Heart left ventricle (tissue), 13 donors: ENCODE measurements around the gene PHB1.

Source experiments
- POLR2A ChIP-seq, 2 donors: fragments of 450-650 bp; IDR thresholded peaks; one replicate each; pipeline ENCODE4 v1.6.1; 2017; ENCODE audit warnings: antibody characterized with exemption in 2 of 2, mild to moderate bottlenecking in 2 of 2, moderate library complexity in 2 of 2
- TF ChIP-seq, protein P1 (sequence below), 12 donors: fragments of 200-600 bp; sonication (generic) in 4 of 12; IDR thresholded peaks; one replicate each; pipeline versions ENCODE4 v1.5.0 to v1.8.0; 2018 to 2022; ENCODE audit warnings: antibody characterized with exemption in 12 of 12, mild to moderate bottlenecking in 5 of 12
- donor health status: ischemic (EF 13 %, LVEDD 7.1; RV severe dilation, severe dysfunction).
- donor health status: DM: no; HTN: yes; CAD: no.
- donor health status: DM: no; HTN: no; CAD: no.
- donor health status: ischemic (EF 25% LVEDD 6.9; RV normal size, moderate dysfunction).
- donor health status: ischemic (EF 25% LVEDD 5.7; RV mildly dilated, moderate dysfunction).
- donor health status: ischemic (EF 35%, LVEDD 5.7; RV mildly dilated, moderate dysfunction).
- donor health status: nonischemic (EF 11% LVEDD 7.7; RV severe dilation, severe dysfunction).
- donor health status: DM: yes; HTN: yes; CAD: no.
- donor health status: PGD.
- donor health status: ischemic (EF 29% LVEDD 5.4; RV normal size, mild dysfunction).
- donor health status: nonischemic (EF 23%, LVEDD 6.1; RV moderate dilation, normal function).

DNA sequence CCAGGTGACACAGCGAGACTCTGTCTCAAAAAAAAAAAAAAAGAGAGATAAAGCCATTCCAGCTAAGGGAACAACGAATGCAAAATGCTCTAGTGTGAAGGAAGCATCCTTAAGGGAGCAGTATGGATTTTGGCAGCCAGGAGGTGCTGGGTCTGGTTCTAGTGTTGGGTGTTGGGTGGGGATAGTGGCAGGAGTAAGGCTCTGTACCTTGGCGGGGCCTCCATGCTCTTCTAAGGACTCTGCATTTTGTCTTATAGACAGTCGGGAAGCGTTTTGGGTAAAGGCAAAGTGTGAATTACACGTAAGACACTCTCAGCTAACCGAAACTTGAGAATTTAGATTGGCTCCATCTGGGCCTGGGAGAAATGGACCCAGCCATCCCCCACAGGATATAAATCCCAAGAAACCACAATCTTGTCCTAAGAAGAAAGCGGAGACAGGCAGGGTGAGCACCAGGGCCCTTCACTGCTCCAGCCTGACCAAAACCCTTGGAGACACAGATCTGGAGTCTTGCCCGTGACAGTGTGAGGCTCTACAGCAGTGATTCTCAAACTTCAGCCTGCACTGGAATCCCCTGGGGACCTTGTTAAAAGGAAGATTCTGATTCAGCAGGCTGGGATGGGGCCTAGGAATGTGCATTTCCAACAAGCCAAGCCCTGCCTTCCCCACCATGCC lies 33.1 kb upstream of the PHB1 start:
- TF ChIP-seq, protein P1, sequence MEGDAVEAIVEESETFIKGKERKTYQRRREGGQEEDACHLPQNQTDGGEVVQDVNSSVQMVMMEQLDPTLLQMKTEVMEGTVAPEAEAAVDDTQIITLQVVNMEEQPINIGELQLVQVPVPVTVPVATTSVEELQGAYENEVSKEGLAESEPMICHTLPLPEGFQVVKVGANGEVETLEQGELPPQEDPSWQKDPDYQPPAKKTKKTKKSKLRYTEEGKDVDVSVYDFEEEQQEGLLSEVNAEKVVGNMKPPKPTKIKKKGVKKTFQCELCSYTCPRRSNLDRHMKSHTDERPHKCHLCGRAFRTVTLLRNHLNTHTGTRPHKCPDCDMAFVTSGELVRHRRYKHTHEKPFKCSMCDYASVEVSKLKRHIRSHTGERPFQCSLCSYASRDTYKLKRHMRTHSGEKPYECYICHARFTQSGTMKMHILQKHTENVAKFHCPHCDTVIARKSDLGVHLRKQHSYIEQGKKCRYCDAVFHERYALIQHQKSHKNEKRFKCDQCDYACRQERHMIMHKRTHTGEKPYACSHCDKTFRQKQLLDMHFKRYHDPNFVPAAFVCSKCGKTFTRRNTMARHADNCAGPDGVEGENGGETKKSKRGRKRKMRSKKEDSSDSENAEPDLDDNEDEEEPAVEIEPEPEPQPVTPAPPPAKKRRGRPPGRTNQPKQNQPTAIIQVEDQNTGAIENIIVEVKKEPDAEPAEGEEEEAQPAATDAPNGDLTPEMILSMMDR (IDR thresholded peaks at IDR 0.05): no peak
- TF ChIP-seq POLR2A (IDR thresholded peaks at IDR 0.05): no peak
